BE2C (cell line): Measurements from ENCODE around the gene MATR3.
A peak's percentile ranks its signal among the peaks of the same experiment; 100 is the strongest.

Experiments used
- DNase-seq: peaks from one replicate; pipeline ENCODE4 v3.0.0-alpha.2; 2020
- H3K27me3 ChIP-seq: fragments of 250-450 bp; sonication (Bioruptor Pico); 2 replicates; pipeline ENCODE4 v1.5.1; 2020; ENCODE audit warnings: mild to moderate bottlenecking
- H3K36me3 ChIP-seq: fragments of 250-450 bp; sonication (Bioruptor Pico); 2 replicates; pipeline ENCODE4 v1.5.1; 2020; ENCODE audit warnings: mild to moderate bottlenecking
- H3K4me1 ChIP-seq: fragments of 250-450 bp; sonication (Bioruptor Pico); 2 replicates; pipeline ENCODE4 v1.5.1; 2020
- H3K4me3 ChIP-seq: 2 replicates; pipeline ENCODE4 v1.5.1; 2011; ENCODE audit warnings: low read depth, low read length
- H3K9me3 ChIP-seq: fragments of 250-450 bp; sonication (Bioruptor Pico); 2 replicates; pipeline ENCODE4 v1.5.1; 2020
- CTCF ChIP-seq: IDR thresholded peaks from 2 replicates; pipeline ENCODE4 v1.5.1; 2012; ENCODE audit warnings: mild to moderate bottlenecking, low read depth, low read length

The MATR3 gene

GRCh38 chr5:139271201-139272027 lies 22.1 kb upstream of the MATR3 start:
- Histone ChIP-seq H3K27me3 (no peaks in the 10 kb centered on the region), H3K36me3 (peaks cover 13% of the 10 kb centered on the region), H3K9me3 (no peaks in the 10 kb centered on the region), H3K4me1 (peaks cover 10% of the 10 kb centered on the region; the same call in 1 of the 2 replicates), H3K4me3 (no peak overlapping the region)
- no peak for DNase-seq
- TF ChIP-seq CTCF: no peak

- Histone ChIP-seq H3K27me3 (no peaks in the 10 kb centered on the region), H3K36me3 (peaks cover 26% of the 10 kb centered on the region), H3K9me3 (no peaks in the 10 kb centered on the region), H3K4me3 (peak overlapping the region; percentile 93), H3K4me1 (peaks cover 10% of the 10 kb centered on the region; the same call in 1 of the 2 replicates)
- no peak for TF ChIP-seq CTCF
- no peak for DNase-seq
Measured at GRCh38 chr5:139272471-139273321, 20.8 kb upstream of the MATR3 start.

- Histone ChIP-seq H3K4me3 (peak overlapping the region; percentile 93), H3K4me1 (peaks cover 10% of the 10 kb centered on the region; the same call in 1 of the 2 replicates), H3K9me3 (no peaks in the 10 kb centered on the region), H3K36me3 (peaks cover 32% of the 10 kb centered on the region), H3K27me3 (no peaks in the 10 kb centered on the region)
- no peak for DNase-seq
- TF ChIP-seq CTCF: no peak
Measured at GRCh38 chr5:139273322-139273571, 20.3 kb upstream of the MATR3 start.

- peaks cover 36% of the 10 kb centered on the region for H3K36me3 ChIP-seq
- peaks cover 10% of the 10 kb centered on the region; the same call in 1 of the 2 replicates for H3K4me1 ChIP-seq
- 0 out of 2 replicates have a peak, but pooled peaks have one; percentile 11 for TF ChIP-seq CTCF
- peak; percentile 94 for DNase-seq
- no peaks in the 10 kb centered on the region for H3K27me3 ChIP-seq
- H3K9me3 ChIP-seq: no peaks in the 10 kb centered on the region
- H3K4me3 ChIP-seq: peak overlapping the region; percentile 93
Measured at GRCh38 chr5:139273572-139274289, 19.8 kb upstream of the MATR3 start.

GRCh38 chr5:139275536-139275935 lies 18.0 kb upstream of the MATR3 start:
- no peak for TF ChIP-seq CTCF
- peaks cover 10% of the 10 kb centered on the region; the same call in 1 of the 2 replicates for H3K4me1 ChIP-seq
- no peaks in the 10 kb centered on the region for H3K9me3 ChIP-seq
- peaks cover 54% of the 10 kb centered on the region for H3K36me3 ChIP-seq
- peak overlapping the region; percentile 42 for H3K4me3 ChIP-seq
- H3K27me3 ChIP-seq: no peaks in the 10 kb centered on the region
- no peak for DNase-seq
